ENCODE results near the gene MRPL12. TPM values are rescaled to one million over a fixed set of nuclear protein-coding genes. Genes with fewer than 3 reads are reported as not detected.

Gene MRPL12
- total and polyA plus RNA-seq, 2 experiments from 2014 or later, result 4.3 to 78.5 TPM

GRCh38 chr17:81703747-81704654, 834 bp downstream of the MRPL12 start:
- Histone ChIP-seq H2AFZ (peak overlapping the region; percentile 62), H4K20me1 (ENCODE audit: insufficient read depth) (no peaks in the 10 kb centered on the region), H3K27ac (peak overlapping the region; percentile 96), H3K36me3 (ENCODE audit: low read depth) (no peaks in the 10 kb centered on the region; the same call in 1 of the 2 replicates), H3K79me2 (ENCODE audit: insufficient read depth) (peaks cover 58% of the 10 kb centered on the region), H3K4me3 (peak overlapping the region; percentile 82), H3K4me2 (ENCODE audit: unreplicated experiment) (peak overlapping the region; percentile 82), H3K4me1 (ENCODE audit: insufficient read depth) (peaks cover 14% of the 10 kb centered on the region; the same call in 1 of the 2 replicates), H3K9me2 (ENCODE audit: insufficient read depth) (no peaks in the 10 kb centered on the region), H3K9ac (peak overlapping the region; percentile 98), H3F3A (ENCODE audit: insufficient read depth) (peaks cover 8% of the 10 kb centered on the region; the same call in 1 of the 2 replicates), H3K27me3 (replicated peaks; ENCODE audit: insufficient read depth) (no peaks in the 10 kb centered on the region), H3K9me3 (ENCODE audit: low read depth) (no peaks in the 10 kb centered on the region)
- WGBS, 2 experiments (ENCODE audit: low coverage in 1 of 2, low lambda C conversion rate in 2 of 2, missing lambda C conversion rate in 2 of 2), result 20 to 27% methylated on average over 20 to 25 of the region's 27 CpGs
- in situ Hi-C loops (cut with MboI), result no loop called here
- no peak for TF ChIP-seq EZH2phosphoT487 (IDR thresholded peaks at IDR 0.05; ENCODE audit: insufficient read depth, low read depth)
- peak; percentile 62 for DNase-seq

GRCh38 chr17:81705518-81706231, 2.5 kb downstream of the MRPL12 start:
- no peak overlapping the region for H3K4me3 ChIP-seq
- no peaks in the 10 kb centered on the region for H3K9me2 ChIP-seq (ENCODE audit: insufficient read depth)
- no peak overlapping the region for H3K27ac ChIP-seq
- H3K79me2 ChIP-seq (ENCODE audit: insufficient read depth), result peaks cover 42% of the 10 kb centered on the region
- 91 to 94% methylated on average over 29 to 30 of the region's 30 CpGs for WGBS, 2 experiments (ENCODE audit: low coverage in 1 of 2, low lambda C conversion rate in 2 of 2, missing lambda C conversion rate in 2 of 2)
- DNase-seq, result no peak
- H3F3A ChIP-seq (ENCODE audit: insufficient read depth), result peaks cover 8% of the 10 kb centered on the region; the same call in 1 of the 2 replicates
- no peak for TF ChIP-seq EZH2 (IDR thresholded peaks at IDR 0.05; ENCODE audit: insufficient read depth, poor library complexity, severe bottlenecking)
- no peak overlapping the region for H2AFZ ChIP-seq
- H4K20me1 ChIP-seq (ENCODE audit: insufficient read depth), result no peaks in the 10 kb centered on the region
- in situ Hi-C loops (cut with MboI), result no loop called here
- no peak overlapping the region for H3K4me2 ChIP-seq (ENCODE audit: unreplicated experiment)
- peaks cover 15% of the 10 kb centered on the region for H3K4me1 ChIP-seq (ENCODE audit: insufficient read depth)
- H3K9ac ChIP-seq, result no peak overlapping the region
- H3K36me3 ChIP-seq (ENCODE audit: low read depth), result no peaks in the 10 kb centered on the region; the same call in 1 of the 2 replicates
- no peaks in the 10 kb centered on the region for H3K27me3 ChIP-seq (replicated peaks; ENCODE audit: insufficient read depth)
- no peaks in the 10 kb centered on the region for H3K9me3 ChIP-seq (ENCODE audit: low read depth)

GRCh38 chr17:81706232-81706611, 3.1 kb downstream of the MRPL12 start:
- no peak overlapping the region for H3K27ac ChIP-seq
- no peaks in the 10 kb centered on the region; the same call in 1 of the 2 replicates for H3K36me3 ChIP-seq (ENCODE audit: low read depth)
- WGBS, 2 experiments (ENCODE audit: low coverage in 1 of 2, low lambda C conversion rate in 2 of 2, missing lambda C conversion rate in 2 of 2), result 91 to 92% methylated on average over 17 of the region's 17 CpGs
- H3K4me2 ChIP-seq (ENCODE audit: unreplicated experiment), result no peak overlapping the region
- H3K27me3 ChIP-seq (replicated peaks; ENCODE audit: insufficient read depth), result no peaks in the 10 kb centered on the region
- DNase-seq, result no peak
- H3K4me3 ChIP-seq, result no peak overlapping the region
- H4K20me1 ChIP-seq (ENCODE audit: insufficient read depth), result no peaks in the 10 kb centered on the region
- no peak overlapping the region for H2AFZ ChIP-seq
- peaks cover 8% of the 10 kb centered on the region; the same call in 1 of the 2 replicates for H3F3A ChIP-seq (ENCODE audit: insufficient read depth)
- no peaks in the 10 kb centered on the region for H3K9me3 ChIP-seq (ENCODE audit: low read depth)
- TF ChIP-seq EZH2 (IDR thresholded peaks at IDR 0.05; ENCODE audit: insufficient read depth, poor library complexity, severe bottlenecking), result no peak
- TF ChIP-seq EZH2phosphoT487 (IDR thresholded peaks at IDR 0.05; ENCODE audit: insufficient read depth, low read depth), result no peak
- no peak overlapping the region for H3K9ac ChIP-seq
- H3K9me2 ChIP-seq (ENCODE audit: insufficient read depth), result no peaks in the 10 kb centered on the region
- H3K79me2 ChIP-seq (ENCODE audit: insufficient read depth), result peaks cover 36% of the 10 kb centered on the region
- in situ Hi-C loops (cut with MboI), result no loop called here
- H3K4me1 ChIP-seq (ENCODE audit: insufficient read depth), result peaks cover 21% of the 10 kb centered on the region

- H3K27ac ChIP-seq, result no peak overlapping the region
- H3K4me2 ChIP-seq (ENCODE audit: unreplicated experiment), result no peak overlapping the region
- no peak overlapping the region for H3K9ac ChIP-seq
- TF ChIP-seq EZH2 (IDR thresholded peaks at IDR 0.05; ENCODE audit: insufficient read depth, poor library complexity, severe bottlenecking) (no peak), EZH2phosphoT487 (IDR thresholded peaks at IDR 0.05; ENCODE audit: insufficient read depth, low read depth) (no peak)
- no peaks in the 10 kb centered on the region for H3K27me3 ChIP-seq (replicated peaks; ENCODE audit: insufficient read depth)
- in situ Hi-C loops (cut with MboI), result no loop called here
- H3K9me2 ChIP-seq (ENCODE audit: insufficient read depth), result no peaks in the 10 kb centered on the region
- no peak for DNase-seq
- H4K20me1 ChIP-seq (ENCODE audit: insufficient read depth), result no peaks in the 10 kb centered on the region
- H3K4me3 ChIP-seq, result no peak overlapping the region
- no peak overlapping the region for H2AFZ ChIP-seq
- no peaks in the 10 kb centered on the region for H3K9me3 ChIP-seq (ENCODE audit: low read depth)
- 86 to 88% methylated on average over 44 to 52 of the region's 54 CpGs for WGBS, 2 experiments (ENCODE audit: low coverage in 1 of 2, low lambda C conversion rate in 2 of 2, missing lambda C conversion rate in 2 of 2)
- peaks cover 29% of the 10 kb centered on the region for H3K79me2 ChIP-seq (ENCODE audit: insufficient read depth)
- H3K36me3 ChIP-seq (ENCODE audit: low read depth), result no peaks in the 10 kb centered on the region; the same call in 1 of the 2 replicates
- H3F3A ChIP-seq (ENCODE audit: insufficient read depth), result peaks cover 7% of the 10 kb centered on the region; the same call in 1 of the 2 replicates
- H3K4me1 ChIP-seq (ENCODE audit: insufficient read depth), result peaks cover 20% of the 10 kb centered on the region
Measured at GRCh38 chr17:81706757-81707624, 3.8 kb downstream of the MRPL12 start.

All from GM23248 (cell line).